MM.1S (cell line): Measurements from ENCODE around the gene H6PD.

Source experiments
- DNase-seq: peaks from one replicate; pipeline ENCODE4 v3.0.0-alpha.2; 2015
- H2AFZ ChIP-seq: fragments of 300-600 bp; sonication (generic); 2 replicates; pipeline ENCODE4 v1.6.0; 2016; ENCODE audit warnings: antibody characterized with exemption, low read length
- H3F3A ChIP-seq: fragments of 300-600 bp; sonication (generic); 2 replicates; pipeline ENCODE4 v1.6.1; 2016; ENCODE audit warnings: mild to moderate bottlenecking, antibody characterized with exemption, low read length, moderate library complexity, mixed read lengths; ENCODE audit not compliant: insufficient read depth
- H3K27ac ChIP-seq: fragments of 300-600 bp; sonication (generic); 2 replicates; pipeline ENCODE4 v1.5.1; 2016; ENCODE audit warnings: mild to moderate bottlenecking, low read length
- H3K27me3 ChIP-seq: fragments of 300-600 bp; sonication (generic); replicated peaks from 2 replicates; pipeline ENCODE4 v1.6.0; 2016; ENCODE audit warnings: low read length; ENCODE audit not compliant: insufficient read depth
- H3K36me3 ChIP-seq: fragments of 300-600 bp; sonication (generic); replicated peaks from 2 replicates; pipeline ENCODE4 v1.6.1; 2016; ENCODE audit warnings: mild to moderate bottlenecking, low read length, mixed read lengths; ENCODE audit not compliant: insufficient read depth
- H3K4me1 ChIP-seq: fragments of 300-600 bp; sonication (generic); 2 replicates; pipeline ENCODE4 v1.6.1; 2016; ENCODE audit warnings: low read length, mixed read lengths
- H3K4me2 ChIP-seq: fragments of 300-600 bp; sonication (generic); 2 replicates; pipeline ENCODE4 v1.6.0; 2016; ENCODE audit warnings: low read depth, low read length
- H3K4me3 ChIP-seq: fragments of 300-600 bp; sonication (generic); 2 replicates; pipeline ENCODE4 v1.5.1; 2016; ENCODE audit warnings: low read length, mixed read lengths
- H3K79me2 ChIP-seq: fragments of 300-600 bp; sonication (generic); 2 replicates; pipeline ENCODE4 v1.6.1; 2016; ENCODE audit warnings: mixed run types, low read length, mixed read lengths
- H3K9ac ChIP-seq: fragments of 300-600 bp; sonication (generic); 2 replicates; pipeline ENCODE4 v1.6.1; 2016; ENCODE audit warnings: low read length, mixed read lengths
- H3K9me2 ChIP-seq: fragments of 300-600 bp; sonication (generic); replicated peaks from 2 replicates; pipeline ENCODE4 v1.6.1; 2016; ENCODE audit warnings: mild to moderate bottlenecking, low read length, mixed read lengths; ENCODE audit not compliant: insufficient read depth
- H3K9me3 ChIP-seq: fragments of 300-600 bp; sonication (generic); replicated peaks from 2 replicates; pipeline ENCODE4 v1.6.1; 2016; ENCODE audit warnings: mild to moderate bottlenecking, low read length, mixed read lengths; ENCODE audit not compliant: insufficient read depth
- H4K20me1 ChIP-seq: fragments of 300-600 bp; sonication (generic); 2 replicates; pipeline ENCODE4 v1.6.1; 2016; ENCODE audit warnings: mild to moderate bottlenecking, low read length, moderate library complexity, mixed read lengths; ENCODE audit not compliant: insufficient read depth
- CTCF ChIP-seq: fragments of 300-600 bp; sonication (generic); IDR thresholded peaks from 2 replicates; pipeline ENCODE4 v1.5.1; 2016; ENCODE audit warnings: antibody characterized with exemption, low read length, mixed read lengths
- EZH2 ChIP-seq: fragments of 300-600 bp; sonication (generic); optimal IDR thresholded peaks from 2 replicates; pipeline ENCODE3; 2017; ENCODE audit warnings: low read depth, mild to moderate bottlenecking, antibody characterized with exemption, low read length, mixed read lengths
- EZH2phosphoT487 ChIP-seq: fragments of 300-600 bp; sonication (generic); IDR thresholded peaks from 2 replicates; pipeline ENCODE4 v1.6.1; 2018; ENCODE audit warnings: antibody characterized with exemption, low read length

The H6PD gene

GRCh38 chr1:9309080-9309479 lies 74.5 kb downstream of the H6PD start:
- no peaks in the 10 kb centered on the region for H3K9me3 ChIP-seq
- H3K27me3 ChIP-seq = no peaks in the 10 kb centered on the region
- H3K4me3 ChIP-seq = no peak overlapping the region
- H3K4me2 ChIP-seq = no peak overlapping the region
- DNase-seq = no peak
- no peaks in the 10 kb centered on the region for H3K4me1 ChIP-seq
- no peaks in the 10 kb centered on the region for H4K20me1 ChIP-seq
- H3K36me3 ChIP-seq = no peaks in the 10 kb centered on the region
- no peak overlapping the region for H3K9ac ChIP-seq
- peaks cover 11% of the 10 kb centered on the region for H3K79me2 ChIP-seq
- no peak overlapping the region for H2AFZ ChIP-seq
- H3F3A ChIP-seq = no peaks in the 10 kb centered on the region
- no peak for TF ChIP-seq EZH2phosphoT487
- TF ChIP-seq CTCF = no peak
- H3K9me2 ChIP-seq = no peaks in the 10 kb centered on the region
- H3K27ac ChIP-seq = no peak overlapping the region

GRCh38 chr1:9309991-9310390 lies 75.4 kb downstream of the H6PD start:
- Histone ChIP-seq H3F3A (no peaks in the 10 kb centered on the region), H3K4me2 (no peak overlapping the region), H3K27me3 (no peaks in the 10 kb centered on the region), H3K9me2 (no peaks in the 10 kb centered on the region), H4K20me1 (no peaks in the 10 kb centered on the region), H2AFZ (no peak overlapping the region), H3K36me3 (no peaks in the 10 kb centered on the region), H3K79me2 (peaks cover 7% of the 10 kb centered on the region), H3K4me3 (no peak overlapping the region), H3K9ac (no peak overlapping the region), H3K4me1 (0 out of 2 replicates have a peak, but pooled peaks cover 3% of the 10 kb centered on the region), H3K9me3 (no peaks in the 10 kb centered on the region), H3K27ac (no peak overlapping the region)
- no peak for DNase-seq
- TF ChIP-seq CTCF (no peak), EZH2phosphoT487 (no peak), EZH2 (no peak)

- H4K20me1 ChIP-seq = no peaks in the 10 kb centered on the region
- H3K4me1 ChIP-seq = peaks cover 14% of the 10 kb centered on the region
- no peak for DNase-seq
- TF ChIP-seq EZH2phosphoT487 (no peak), CTCF (no peak), EZH2 (no peak)
- no peaks in the 10 kb centered on the region for H3K27me3 ChIP-seq
- H3K9me2 ChIP-seq = no peaks in the 10 kb centered on the region
- H3K4me3 ChIP-seq = no peak overlapping the region
- 0 out of 2 replicates have a peak, but pooled peaks cover 3% of the 10 kb centered on the region for H3K79me2 ChIP-seq
- H3K27ac ChIP-seq = no peak overlapping the region
- H3K36me3 ChIP-seq = no peaks in the 10 kb centered on the region
- H2AFZ ChIP-seq = no peak overlapping the region
- no peak overlapping the region for H3K4me2 ChIP-seq
- H3K9me3 ChIP-seq = no peaks in the 10 kb centered on the region
- H3K9ac ChIP-seq = no peak overlapping the region
- no peaks in the 10 kb centered on the region for H3F3A ChIP-seq
These were observed 76.5 kb downstream of the H6PD start for GRCh38 chr1:9311029-9311428.
